Vagina (tissue), 2 donors: ENCODE results near the gene KLHL9. TPM values are rescaled to one million over a fixed set of nuclear protein-coding genes. Genes with fewer than 3 reads are reported as not detected.

Experiments used
- DNase-seq, 2 donors: peaks; one replicate each; pipeline ENCODE4 v3.0.0-alpha.2; 2017; ENCODE audit errors: extremely low spot score in 2 of 2
- H3K27ac ChIP-seq: fragments of 200-600 bp; sonication (generic); one replicate; pipeline ENCODE4 v1.5.1; 2019
- H3K27me3 ChIP-seq: fragments of 200-600 bp; sonication (generic); one replicate; pipeline ENCODE4 v1.5.1; 2019
- H3K36me3 ChIP-seq, 2 donors: fragments of 200-600 bp; sonication (generic); one replicate each; pipeline ENCODE4 v1.5.1; 2017 to 2019
- H3K4me1 ChIP-seq: fragments of 200-600 bp; sonication (generic); one replicate; pipeline ENCODE4 v1.5.1; 2019
- H3K4me3 ChIP-seq, 2 donors: fragments of 200-600 bp; sonication (generic); 1 replicate in 1 of 2; 2 replicates in 1 of 2; pipeline ENCODE4 v1.5.1; 2016 to 2019
- H3K9me3 ChIP-seq: fragments of 200-600 bp; sonication (generic); one replicate; pipeline ENCODE4 v1.5.1; 2019
- POLR2A ChIP-seq, 2 donors: fragments of 450-650 bp; IDR thresholded peaks; one replicate each; pipeline ENCODE4 v1.6.1; 2017; ENCODE audit warnings: antibody characterized with exemption in 2 of 2, mild to moderate bottlenecking in 2 of 2, moderate library complexity in 2 of 2
- POLR2AphosphoS5 ChIP-seq, 2 donors: sonication (generic); formaldehyde crosslinking; IDR thresholded peaks; one replicate each; pipeline ENCODE4 v1.9.0; 2017; ENCODE audit warnings: antibody characterized with exemption in 2 of 2, mild to moderate bottlenecking in 2 of 2, low read depth in 1 of 2; ENCODE audit not compliant: insufficient read depth in 1 of 2
- intact Hi-C: fragments of 100-400 bp; cut with DNase I; formaldehyde crosslinking; loops from one replicate; pipeline ENCODE4 v1.15.1; 2023
- total RNA-seq: library from RNA; depleted of rRNA; stranded (reverse); fragments of >200 nt; gene quantifications from one replicate; pipeline ENCODE4 v1.2.3, GENCODE V29; 2016
- TF ChIP-seq, protein P1 (sequence below), 3 experiments: fragments of 450-650 bp in 2 of 3; fragments of 200-600 bp in 1 of 3; sonication (generic) in 1 of 3; IDR thresholded peaks; one replicate each; pipeline ENCODE4 v1.5.1; 2017 to 2019; ENCODE audit warnings: antibody characterized with exemption in 3 of 3, mild to moderate bottlenecking in 2 of 3, moderate library complexity in 2 of 3

The KLHL9 gene
- total RNA-seq, 1 donor from 2014 or later: 22.3 TPM

DNA sequence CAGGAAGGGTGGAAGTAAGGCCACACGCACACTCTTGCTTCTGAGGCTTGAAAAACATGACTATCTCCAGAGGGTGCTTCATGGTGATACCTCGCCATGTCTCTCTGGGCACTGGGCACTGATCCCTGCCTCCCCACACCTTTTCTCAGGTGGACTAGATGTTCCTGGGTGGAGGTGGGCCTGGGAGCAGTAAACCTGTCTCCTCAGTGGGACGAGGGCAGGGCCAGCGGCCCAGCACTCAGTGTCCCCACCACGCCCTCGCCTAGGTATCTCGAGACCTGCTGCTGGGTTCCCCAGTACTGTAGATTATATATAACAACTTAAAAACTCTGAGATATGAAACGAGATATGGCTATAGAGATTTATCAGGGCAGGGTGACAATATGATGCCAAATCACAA is 27.1 kb upstream of the KLHL9 start:
- TF ChIP-seq, protein P1, sequence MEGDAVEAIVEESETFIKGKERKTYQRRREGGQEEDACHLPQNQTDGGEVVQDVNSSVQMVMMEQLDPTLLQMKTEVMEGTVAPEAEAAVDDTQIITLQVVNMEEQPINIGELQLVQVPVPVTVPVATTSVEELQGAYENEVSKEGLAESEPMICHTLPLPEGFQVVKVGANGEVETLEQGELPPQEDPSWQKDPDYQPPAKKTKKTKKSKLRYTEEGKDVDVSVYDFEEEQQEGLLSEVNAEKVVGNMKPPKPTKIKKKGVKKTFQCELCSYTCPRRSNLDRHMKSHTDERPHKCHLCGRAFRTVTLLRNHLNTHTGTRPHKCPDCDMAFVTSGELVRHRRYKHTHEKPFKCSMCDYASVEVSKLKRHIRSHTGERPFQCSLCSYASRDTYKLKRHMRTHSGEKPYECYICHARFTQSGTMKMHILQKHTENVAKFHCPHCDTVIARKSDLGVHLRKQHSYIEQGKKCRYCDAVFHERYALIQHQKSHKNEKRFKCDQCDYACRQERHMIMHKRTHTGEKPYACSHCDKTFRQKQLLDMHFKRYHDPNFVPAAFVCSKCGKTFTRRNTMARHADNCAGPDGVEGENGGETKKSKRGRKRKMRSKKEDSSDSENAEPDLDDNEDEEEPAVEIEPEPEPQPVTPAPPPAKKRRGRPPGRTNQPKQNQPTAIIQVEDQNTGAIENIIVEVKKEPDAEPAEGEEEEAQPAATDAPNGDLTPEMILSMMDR (IDR thresholded peaks at IDR 0.05): no peak
- TF ChIP-seq POLR2A (IDR thresholded peaks at IDR 0.05) (no peak), POLR2AphosphoS5 (IDR thresholded peaks at IDR 0.05; ENCODE audit: insufficient read depth in 1 of 2, low read depth in 1 of 2) (no peak)
- H3K4me3 ChIP-seq: no peak overlapping the region
- DNase-seq: no peak

DNA sequence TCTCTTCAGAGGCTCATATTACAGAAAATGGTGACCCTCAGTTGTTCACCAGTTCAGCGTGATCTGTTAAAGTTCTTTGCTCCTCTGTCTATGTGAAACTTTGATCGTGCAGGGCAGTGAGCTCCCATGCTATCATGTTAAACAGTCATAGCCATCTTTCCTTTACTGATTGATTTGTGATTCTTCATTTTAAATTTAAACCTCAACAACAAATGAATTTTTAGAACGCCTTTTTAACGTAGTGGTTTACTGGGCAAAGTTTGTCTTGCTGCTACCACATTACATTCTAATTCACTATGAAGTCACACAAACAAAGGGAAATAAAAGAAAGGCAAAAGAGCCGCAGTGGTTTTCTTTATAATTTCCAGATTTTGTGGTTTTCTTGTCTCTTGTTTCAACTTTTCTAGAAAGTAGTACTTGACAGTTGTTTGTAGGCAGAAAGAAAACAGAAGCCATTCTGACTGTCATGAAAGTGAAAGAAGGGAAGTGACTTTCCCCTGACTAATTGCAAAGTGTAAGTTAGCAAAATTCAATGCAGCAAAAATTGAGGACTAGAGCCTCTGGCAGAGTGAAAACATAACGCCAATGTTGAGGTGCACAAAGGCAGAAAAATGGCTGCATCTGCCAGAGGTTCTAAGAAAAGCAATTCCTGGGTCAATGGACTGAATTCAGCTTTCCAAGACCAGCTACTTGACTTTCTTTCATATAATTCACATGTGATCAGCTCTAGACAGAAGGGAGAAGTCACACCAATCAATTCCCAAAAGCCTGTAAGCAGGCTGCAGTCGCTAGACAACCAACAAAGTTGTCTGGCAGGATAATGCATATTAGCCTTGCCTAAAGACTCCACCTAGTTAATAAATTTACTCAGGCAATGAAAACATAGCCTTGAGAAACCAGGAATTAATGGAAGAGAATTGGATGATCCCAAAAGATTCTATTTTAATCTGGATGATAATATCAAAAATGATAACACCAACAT is 22.6 kb upstream of the KLHL9 start:
- Histone ChIP-seq H3K36me3 (no peaks in the 10 kb centered on the region), H3K27me3 (no peaks in the 10 kb centered on the region), H3K4me1 (no peaks in the 10 kb centered on the region), H3K9me3 (no peaks in the 10 kb centered on the region), H3K27ac (no peak overlapping the region), H3K4me3 (no peak overlapping the region)
- no peak for DNase-seq
- TF ChIP-seq POLR2A (IDR thresholded peaks at IDR 0.05) (no peak), POLR2AphosphoS5 (IDR thresholded peaks at IDR 0.05; ENCODE audit: insufficient read depth in 1 of 2, low read depth in 1 of 2) (no peak)
- TF ChIP-seq, protein P1 (IDR thresholded peaks at IDR 0.05): no peak
- intact Hi-C loops: no loop called here

More for the DNA sequence above, 27.1 kb upstream of the KLHL9 start:
- H3K36me3 ChIP-seq: no peaks in the 10 kb centered on the region
- H3K4me1 ChIP-seq: no peaks in the 10 kb centered on the region
- H3K27ac ChIP-seq: no peak overlapping the region
- no peaks in the 10 kb centered on the region for H3K9me3 ChIP-seq
- intact Hi-C loops: no loop called here
- no peaks in the 10 kb centered on the region for H3K27me3 ChIP-seq

DNA sequence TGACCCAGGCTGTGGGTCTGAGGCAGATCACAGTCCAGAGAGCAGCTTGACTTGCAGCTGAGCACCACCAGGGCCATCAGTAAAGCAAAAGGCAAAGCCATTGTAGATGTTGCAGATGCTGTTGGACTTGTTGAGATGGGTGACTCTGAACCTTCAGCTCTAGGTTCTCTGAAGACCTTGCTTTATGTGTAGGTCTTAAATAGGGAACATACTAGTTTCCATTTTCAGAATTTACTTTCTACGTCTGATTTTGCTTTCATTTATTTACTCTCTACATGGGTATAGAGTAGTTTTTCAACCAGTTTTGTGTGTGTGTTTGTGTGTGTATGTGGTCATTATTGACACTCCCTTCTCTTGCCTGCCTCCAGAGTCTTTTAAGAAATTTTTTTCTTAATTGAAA is 15.6 kb upstream of the KLHL9 start, which contains the start of gene IFNA6:
Gene IFNA6, minus strand, starts transcription at position 101 of the 400 bp plus-strand sequence. Its CDS starts 0 bp downstream, at position 101.
- DNase-seq: no peak
- Histone ChIP-seq H3K4me1 (no peaks in the 10 kb centered on the region), H3K4me3 (no peak within 1 kb of the TSS), H3K27me3 (no peaks in the 10 kb centered on the region), H3K27ac (no peak within 1 kb of the TSS), H3K36me3 (no peaks in the 10 kb centered on the region), H3K9me3 (no peaks in the 10 kb centered on the region)
- TF ChIP-seq, protein P1 (IDR thresholded peaks at IDR 0.05): no peak
- no peak for TF ChIP-seq POLR2A (IDR thresholded peaks at IDR 0.05)
- intact Hi-C loops: no loop called here

DNA sequence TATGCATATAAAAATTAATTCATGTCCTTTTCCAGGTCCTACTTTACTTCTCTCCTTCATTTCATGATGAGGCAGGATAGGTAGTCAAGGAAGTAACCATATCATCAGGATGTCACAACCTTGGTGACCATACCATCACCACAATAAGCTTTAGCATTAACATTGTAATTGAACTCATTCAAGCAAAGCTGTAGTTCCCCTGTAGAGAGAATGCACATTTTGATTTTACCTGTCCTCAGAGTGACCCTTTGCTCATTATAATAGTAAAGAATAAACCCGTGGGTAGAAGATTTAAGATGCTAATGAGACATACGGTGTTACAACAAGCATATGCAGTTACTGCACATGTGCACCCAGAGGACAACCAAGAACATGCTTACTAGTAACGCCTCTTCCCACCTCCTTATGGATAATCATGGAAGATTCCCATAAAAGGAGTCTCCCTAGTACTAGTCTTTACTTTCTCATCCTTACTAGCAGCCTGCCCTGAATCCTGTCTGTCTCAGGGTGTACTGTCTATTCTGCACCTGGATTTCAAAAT is 13.3 kb upstream of the KLHL9 start:
- H3K4me3 ChIP-seq: no peak overlapping the region
- H3K4me1 ChIP-seq: no peaks in the 10 kb centered on the region
- H3K9me3 ChIP-seq: no peaks in the 10 kb centered on the region
- H3K27me3 ChIP-seq: no peaks in the 10 kb centered on the region
- H3K27ac ChIP-seq: no peak overlapping the region
- no peak for DNase-seq
- TF ChIP-seq, protein P1 (IDR thresholded peaks at IDR 0.05): no peak
- TF ChIP-seq POLR2AphosphoS5 (IDR thresholded peaks at IDR 0.05; ENCODE audit: insufficient read depth in 1 of 2, low read depth in 1 of 2) (no peak), POLR2A (IDR thresholded peaks at IDR 0.05) (no peak)
- intact Hi-C loops: loop anchor here (10.0 kb wide), 1 partner anchor 46 kb away; no protein-coding TSS in a partner anchor
- H3K36me3 ChIP-seq: no peaks in the 10 kb centered on the region
